Gastroesophageal sphincter (tissue), 4 donors: Measurements from ENCODE around the gene NEDD9. TPM values are rescaled to one million over a fixed set of nuclear protein-coding genes. Genes with fewer than 3 reads are reported as not detected.

Source experiments
- ATAC-seq: fragments of 150-250 bp; one replicate; pipeline ENCODE4 v1.9.1; 2016; ENCODE audit warnings: mild to moderate bottlenecking, moderate library complexity
- H3K27ac ChIP-seq, 4 donors: fragments of 200-600 bp; sonication (generic) in 3 of 4; 1 replicate in 3 of 4; 2 replicates in 1 of 4; pipeline ENCODE4 v1.5.1; 2016 to 2019
- H3K27me3 ChIP-seq: fragments of 200-600 bp; sonication (generic); one replicate; pipeline ENCODE4 v1.5.1; 2019
- H3K36me3 ChIP-seq, 2 donors: fragments of 200-600 bp; sonication (generic); one replicate each; pipeline ENCODE4 v1.5.1; 2019; ENCODE audit warnings: control low read depth in 1 of 2
- H3K4me1 ChIP-seq, 3 donors: fragments of 200-600 bp; sonication (generic); 1 replicate in 2 of 3; 2 replicates in 1 of 3; pipeline ENCODE4 v1.5.1; 2016 to 2019; ENCODE audit warnings: control low read depth in 2 of 3
- H3K4me3 ChIP-seq, 2 donors: fragments of 200-600 bp; sonication (generic); one replicate each; pipeline ENCODE4 v1.5.1; 2019; ENCODE audit warnings: mild to moderate bottlenecking in 1 of 2, moderate library complexity in 1 of 2
- H3K9me3 ChIP-seq, 3 donors: fragments of 200-600 bp; sonication (generic); one replicate each; pipeline ENCODE4 v1.5.1; 2017 to 2019; ENCODE audit warnings: control low read depth in 2 of 3
- CTCF ChIP-seq, 4 experiments: fragments of 200-600 bp in 2 of 4; fragments of 450-650 bp in 2 of 4; sonication (generic) in 1 of 4; IDR thresholded peaks; one replicate each; pipeline ENCODE4 v1.5.1; 2017 to 2019; ENCODE audit warnings: antibody characterized with exemption in 4 of 4, mild to moderate bottlenecking in 2 of 4, moderate library complexity in 2 of 4
- EP300 ChIP-seq: sonication (generic); formaldehyde crosslinking; IDR thresholded peaks from one replicate; pipeline ENCODE4 v1.6.1; 2017; ENCODE audit warnings: antibody characterized with exemption, mild to moderate bottlenecking
- POLR2A ChIP-seq, 2 donors: fragments of 450-650 bp; IDR thresholded peaks; one replicate each; pipeline ENCODE4 v1.6.1; 2017; ENCODE audit warnings: antibody characterized with exemption in 2 of 2, mild to moderate bottlenecking in 2 of 2, moderate library complexity in 1 of 2
- POLR2AphosphoS5 ChIP-seq: sonication (generic); formaldehyde crosslinking; IDR thresholded peaks from one replicate; pipeline ENCODE4 v1.6.1; 2017; ENCODE audit warnings: antibody characterized with exemption
- WGBS, 2 donors: methylation state at CpG; one replicate each; pipeline ENCODE4 v1.1.5; 2018; ENCODE audit warnings: low coverage in 1 of 2; 5-methylcytosine and 5-hydroxymethylcytosine counted together
- total RNA-seq, 4 donors: library from RNA; depleted of rRNA; stranded (reverse); fragments of >200 nt; gene quantifications; one replicate each; pipeline ENCODE4 v1.1.0, GENCODE V29; 2016

The NEDD9 gene
- total RNA-seq, 4 donors from 2014 or later = 13.1 to 42.7 (median 26.7) TPM

GRCh38 chr6:11149551-11149950 is 82.9 kb downstream of the NEDD9 start:
- H3K27ac ChIP-seq = no peak overlapping the region
- WGBS, 2 donors = 100% methylated on average over 3 of the region's 3 CpGs
- no peak overlapping the region for H3K4me3 ChIP-seq
- TF ChIP-seq POLR2AphosphoS5 (no peak), POLR2A (IDR thresholded peaks at IDR 0.05) (no peak), EP300 (no peak), CTCF (IDR thresholded peaks at IDR 0.05) (no peak)
- H3K36me3 ChIP-seq = no peaks in the 10 kb centered on the region
- no peaks in the 10 kb centered on the region for H3K9me3 ChIP-seq
- no peaks in the 10 kb centered on the region for H3K27me3 ChIP-seq
- no peak for ATAC-seq
- no peaks in the 10 kb centered on the region for H3K4me1 ChIP-seq

GRCh38 chr6:11146117-11146826 is 86.2 kb downstream of the NEDD9 start:
- H3K27ac ChIP-seq = no peak overlapping the region
- H3K27me3 ChIP-seq = no peaks in the 10 kb centered on the region
- H3K4me1 ChIP-seq = no peaks in the 10 kb centered on the region
- no peak overlapping the region for H3K4me3 ChIP-seq
- WGBS, 2 donors = 93 to 95% methylated on average over 3 to 4 of the region's 4 CpGs
- TF ChIP-seq CTCF (IDR thresholded peaks at IDR 0.05) = no peak
- no peak for TF ChIP-seq POLR2AphosphoS5
- TF ChIP-seq POLR2A (IDR thresholded peaks at IDR 0.05) = no peak
- no peak for TF ChIP-seq EP300
- no peak for ATAC-seq
- no peaks in the 10 kb centered on the region for H3K36me3 ChIP-seq
- no peaks in the 10 kb centered on the region for H3K9me3 ChIP-seq

GRCh38 chr6:11144393-11144851 is 88.0 kb downstream of the NEDD9 start:
- no peaks in the 10 kb centered on the region for H3K4me1 ChIP-seq
- no peak overlapping the region for H3K4me3 ChIP-seq
- H3K27ac ChIP-seq = no peak overlapping the region
- H3K36me3 ChIP-seq = no peaks in the 10 kb centered on the region
- H3K27me3 ChIP-seq = no peaks in the 10 kb centered on the region
- peak; percentile 86 for ATAC-seq
- no peak for TF ChIP-seq POLR2A (IDR thresholded peaks at IDR 0.05)
- no peak for TF ChIP-seq POLR2AphosphoS5
- TF ChIP-seq CTCF (IDR thresholded peaks at IDR 0.05) = peak; percentile 83 to 91 (median 88)
- no peak for TF ChIP-seq EP300
- no peaks in the 10 kb centered on the region for H3K9me3 ChIP-seq
- WGBS, 2 donors = 15 to 23% methylated on average over 4 to 6 of the region's 6 CpGs

- WGBS, 2 donors = 79 to 80% methylated on average over 10 of the region's 10 CpGs
- TF ChIP-seq EP300 = no peak
- no peak overlapping the region for H3K27ac ChIP-seq
These were observed 88.8 kb downstream of the NEDD9 start for GRCh38 chr6:11143394-11144371.

GRCh38 chr6:11142296-11143027 is 90.0 kb downstream of the NEDD9 start:
- Histone ChIP-seq H3K27ac (no peak overlapping the region), H3K4me1 (no peaks in the 10 kb centered on the region), H3K4me3 (no peak overlapping the region), H3K27me3 (no peaks in the 10 kb centered on the region), H3K36me3 (no peaks in the 10 kb centered on the region), H3K9me3 (no peaks in the 10 kb centered on the region)
- 90 to 94% methylated on average over 4 to 5 of the region's 8 CpGs for WGBS, 2 donors
- TF ChIP-seq EP300 (no peak), POLR2AphosphoS5 (no peak)
- ATAC-seq = no peak

More at GRCh38 chr6:11143394-11144371, 88.8 kb downstream of the NEDD9 start:
- Histone ChIP-seq H3K4me1 (no peaks in the 10 kb centered on the region), H3K4me3 (no peak overlapping the region), H3K27me3 (no peaks in the 10 kb centered on the region), H3K9me3 (no peaks in the 10 kb centered on the region), H3K36me3 (no peaks in the 10 kb centered on the region)
- peak; percentile 78 for ATAC-seq
